ENCODE results near the gene MID2. TPM values are rescaled to one million over a fixed set of nuclear protein-coding genes. Genes with fewer than 3 reads are reported as not detected.
A peak's percentile ranks its signal among the peaks of the same experiment; 100 is the strongest.
"Not testable (repeated sequence)": the region's sequence is repeated elsewhere in the genome, so short reads cannot be mapped to it uniquely, and the experiment has no call there.

MID2 gene
- total RNA-seq, 2 donors from 2014 or later: 4.8 to 10.8 TPM

GRCh38 chrX:107848591-107848990, 22.9 kb downstream of the MID2 start:
- Histone ChIP-seq H3K27ac (no peak overlapping the region), H3K9me3 (no peaks in the 10 kb centered on the region), H3K4me1 (no peaks in the 10 kb centered on the region), H3K27me3 (no peaks in the 10 kb centered on the region), H3K4me3 (no peak overlapping the region), H3K36me3 (no peaks in the 10 kb centered on the region)
- TF ChIP-seq CTCF (IDR thresholded peaks at IDR 0.05): no peak
- DNase-seq (ENCODE audit: low spot score): no peak

GRCh38 chrX:107849747-107850421, 24.2 kb downstream of the MID2 start:
- TF ChIP-seq CTCF (IDR thresholded peaks at IDR 0.05): peak in 1 of 2 donors; percentile 32

GRCh38 chrX:107850422-107850765, 24.7 kb downstream of the MID2 start:
- Histone ChIP-seq H3K27ac (no peak overlapping the region), H3K27me3 (no peaks in the 10 kb centered on the region), H3K4me3 (no peak overlapping the region), H3K9me3 (no peaks in the 10 kb centered on the region), H3K36me3 (no peaks in the 10 kb centered on the region), H3K4me1 (no peaks in the 10 kb centered on the region)
- DNase-seq (ENCODE audit: low spot score): no peak
- no peak for TF ChIP-seq CTCF (IDR thresholded peaks at IDR 0.05)

More at GRCh38 chrX:107849747-107850421, 24.2 kb downstream of the MID2 start:
- Histone ChIP-seq H3K27me3 (no peaks in the 10 kb centered on the region), H3K4me1 (no peaks in the 10 kb centered on the region), H3K4me3 (no peak overlapping the region), H3K27ac (no peak overlapping the region), H3K9me3 (no peaks in the 10 kb centered on the region), H3K36me3 (no peaks in the 10 kb centered on the region)
- no peak for DNase-seq (ENCODE audit: low spot score)

- no peak overlapping the region for H3K4me3 ChIP-seq
- no peak overlapping the region for H3K27ac ChIP-seq
- TF ChIP-seq CTCF (IDR thresholded peaks at IDR 0.05): no peak
- H3K4me1 ChIP-seq: no peaks in the 10 kb centered on the region
- H3K9me3 ChIP-seq: no peaks in the 10 kb centered on the region
- H3K36me3 ChIP-seq: no peaks in the 10 kb centered on the region
- H3K27me3 ChIP-seq: peaks cover 0 to 4% of the 10 kb centered on the region in 2 donors
- no peak for DNase-seq (ENCODE audit: low spot score)
These were observed 25.5 kb downstream of the MID2 start for GRCh38 chrX:107851215-107851614.

GRCh38 chrX:107851665-107852064, 26.0 kb downstream of the MID2 start:
- H3K9me3 ChIP-seq; H3K27ac ChIP-seq; H3K27me3 ChIP-seq; H3K4me3 ChIP-seq; H3K4me1 ChIP-seq; H3K36me3 ChIP-seq; DNase-seq (ENCODE audit: low spot score): not testable (repeated sequence)

GRCh38 chrX:107856289-107856688, 30.6 kb downstream of the MID2 start:
- no peak for TF ChIP-seq CTCF (IDR thresholded peaks at IDR 0.05)
- peaks cover 0 to 4% of the 10 kb centered on the region in 2 donors for H3K27me3 ChIP-seq
- DNase-seq (ENCODE audit: low spot score): no peak
- H3K4me1 ChIP-seq: no peaks in the 10 kb centered on the region
- no peaks in the 10 kb centered on the region for H3K9me3 ChIP-seq
- H3K36me3 ChIP-seq: no peaks in the 10 kb centered on the region
- no peak overlapping the region for H3K4me3 ChIP-seq
- no peak overlapping the region for H3K27ac ChIP-seq

- not testable (repeated sequence) for H3K4me1 ChIP-seq; H3K27me3 ChIP-seq; H3K36me3 ChIP-seq; H3K9me3 ChIP-seq; DNase-seq (ENCODE audit: low spot score); H3K4me3 ChIP-seq; H3K27ac ChIP-seq
These were observed 31.4 kb downstream of the MID2 start for GRCh38 chrX:107857041-107857440.
